SK-N-SH treated with all-trans-retinoic acid at 6 μM for 48 hours (cell line): ENCODE data around the gene LHX6.

Source experiments
- ATAC-seq: fragments of 200-7000 bp; cut with Tn5 transposase; 3 replicates; pipeline ENCODE4 v1.9.1; 2020; ENCODE audit warnings: mild to moderate bottlenecking, moderate library complexity
- ARNTL ChIP-seq: fragments of 450-650 bp; formaldehyde crosslinking; IDR thresholded peaks from 2 replicates; pipeline ENCODE4 v1.5.0; 2020; ENCODE audit warnings: low read depth, mild to moderate bottlenecking, moderate library complexity, borderline replicate concordance
- BACH2 ChIP-seq: fragments of 250-450 bp; sonication (Bioruptor Pico); IDR thresholded peaks from 2 replicates; pipeline ENCODE4 v1.9.0; 2021; ENCODE audit warnings: mild to moderate bottlenecking, borderline replicate concordance
- CSDC2 ChIP-seq: fragments of 250-450 bp; sonication (Bioruptor Pico); IDR thresholded peaks from 2 replicates; pipeline ENCODE4 v1.5.0; 2020; ENCODE audit warnings: mild to moderate bottlenecking, moderate library complexity
- ESRRG ChIP-seq: fragments of 250-450 bp; sonication (Bioruptor Pico); IDR thresholded peaks from 2 replicates; pipeline ENCODE4 v1.6.1; 2021; ENCODE audit warnings: mild to moderate bottlenecking
- GLIS3 ChIP-seq: fragments of 250-450 bp; sonication (Bioruptor Pico); IDR thresholded peaks from 2 replicates; pipeline ENCODE4 v1.5.0; 2020; ENCODE audit warnings: mild to moderate bottlenecking, moderate library complexity
- ISL1 ChIP-seq: fragments of 250-450 bp; sonication (Bioruptor Pico); IDR thresholded peaks from 2 replicates; pipeline ENCODE4 v2.1.2; 2022; ENCODE audit warnings: mild to moderate bottlenecking, moderate library complexity
- OSR1 ChIP-seq: fragments of 250-450 bp; sonication (Bioruptor Pico); IDR thresholded peaks from 2 replicates; pipeline ENCODE4 v1.8.0; 2022; ENCODE audit warnings: moderate library complexity, mild to moderate bottlenecking, inconsistent platforms
- PPARA ChIP-seq: fragments of 250-450 bp; sonication (Bioruptor Pico); IDR thresholded peaks from 2 replicates; pipeline ENCODE4 v1.5.0; 2020; ENCODE audit warnings: mild to moderate bottlenecking, borderline replicate concordance
- RARB ChIP-seq: fragments of 250-450 bp; sonication (Bioruptor Pico); IDR thresholded peaks from 2 replicates; pipeline ENCODE4 v1.8.0; 2021; ENCODE audit warnings: mild to moderate bottlenecking, moderate library complexity
- SNAI2 ChIP-seq: fragments of 250-450 bp; sonication (Bioruptor Pico); IDR thresholded peaks from 2 replicates; pipeline ENCODE4 v1.5.0; 2020; ENCODE audit warnings: mild to moderate bottlenecking, moderate library complexity
- TCF4 ChIP-seq: fragments of 250-450 bp; sonication (Bioruptor Pico); IDR thresholded peaks from 2 replicates; pipeline ENCODE4 v1.8.0; 2021; ENCODE audit warnings: mild to moderate bottlenecking, moderate library complexity, borderline replicate concordance
- TOX ChIP-seq: fragments of 250-450 bp; sonication (Bioruptor Pico); IDR thresholded peaks from 2 replicates; pipeline ENCODE4 v1.8.0; 2021; ENCODE audit warnings: mild to moderate bottlenecking, moderate library complexity, borderline replicate concordance
- ZC3H10 ChIP-seq: fragments of 250-450 bp; sonication (Bioruptor Pico); IDR thresholded peaks from 2 replicates; pipeline ENCODE4 v1.5.1; 2021; ENCODE audit warnings: mild to moderate bottlenecking, moderate library complexity
- ZFP3 ChIP-seq: fragments of 250-450 bp; sonication (Bioruptor Pico); IDR thresholded peaks from 2 replicates; pipeline ENCODE4 v1.5.0; 2020; ENCODE audit warnings: mild to moderate bottlenecking, moderate library complexity
- ZFP30 ChIP-seq: fragments of 450-650 bp; formaldehyde crosslinking; IDR thresholded peaks from 2 replicates; pipeline ENCODE4 v1.5.0; 2022; ENCODE audit warnings: mild to moderate bottlenecking, moderate library complexity
- ZNF565 ChIP-seq: fragments of 450-650 bp; formaldehyde crosslinking; conservative IDR thresholded peaks from 2 replicates; pipeline ENCODE4 v1.5.0; 2020; ENCODE audit warnings: low read depth, mild to moderate bottlenecking, moderate library complexity
- ZNF70 ChIP-seq: fragments of 450-650 bp; formaldehyde crosslinking; IDR thresholded peaks from 2 replicates; pipeline ENCODE4 v1.5.0; 2020; ENCODE audit warnings: mild to moderate bottlenecking, moderate library complexity
- ZNF8 ChIP-seq: fragments of 450-650 bp; formaldehyde crosslinking; IDR thresholded peaks from 2 replicates; pipeline ENCODE4 v1.5.0; 2020; ENCODE audit warnings: mild to moderate bottlenecking, moderate library complexity
- TF ChIP-seq, protein P1 (sequence below): fragments of 250-450 bp; sonication (Bioruptor Pico); IDR thresholded peaks from 2 replicates; pipeline ENCODE4 v1.5.1; 2020; ENCODE audit warnings: low read depth, mild to moderate bottlenecking, moderate library complexity
- TF ChIP-seq, protein P2 (sequence below): fragments of 250-450 bp; sonication (Bioruptor Pico); IDR thresholded peaks from 2 replicates; pipeline ENCODE4 v1.5.0; 2020; ENCODE audit warnings: mild to moderate bottlenecking, moderate library complexity
- TF ChIP-seq, protein P3 (sequence below): fragments of 250-450 bp; sonication (Bioruptor Pico); IDR thresholded peaks from 2 replicates; pipeline ENCODE4 v1.8.0; 2020; ENCODE audit warnings: mild to moderate bottlenecking, moderate library complexity, borderline replicate concordance
- TF ChIP-seq, protein P4 (sequence below): fragments of 250-450 bp; sonication (Bioruptor Pico); IDR thresholded peaks from 2 replicates; pipeline ENCODE4 v1.5.1; 2021; ENCODE audit warnings: mild to moderate bottlenecking, moderate library complexity

LHX6 gene

DNA sequence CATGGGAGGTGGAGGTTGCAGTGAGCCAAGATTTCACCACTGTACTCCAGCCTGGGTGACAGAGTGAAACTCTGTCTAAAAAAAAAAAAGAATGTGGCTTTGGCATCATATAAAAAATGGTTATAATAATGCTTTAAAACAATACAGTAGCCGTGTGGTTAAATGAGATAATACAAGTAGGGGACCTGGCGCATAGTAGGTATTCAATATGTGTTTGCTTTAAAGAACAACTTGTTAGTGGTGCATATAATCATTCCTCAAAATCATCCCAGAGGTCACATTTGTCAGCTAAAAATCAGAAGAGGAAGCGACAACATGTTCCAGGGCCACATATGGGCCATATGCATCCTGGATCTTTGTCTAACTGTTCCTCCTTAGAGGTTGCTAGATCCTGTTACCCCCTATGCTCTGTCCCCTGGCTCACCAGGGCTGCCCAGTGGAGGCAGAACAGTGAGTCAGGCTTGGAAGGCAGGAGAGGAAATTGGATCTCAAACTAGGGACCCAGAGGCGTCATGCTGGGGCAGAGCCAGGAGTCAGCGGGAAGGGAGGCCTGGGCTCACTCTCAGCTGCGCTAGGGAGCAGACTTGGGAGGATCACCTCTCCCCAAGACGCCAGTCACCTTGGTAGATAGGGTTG is 27.7 kb downstream of the LHX6 start:
- peak; percentile 74 for ATAC-seq
- TF ChIP-seq, protein P1, sequence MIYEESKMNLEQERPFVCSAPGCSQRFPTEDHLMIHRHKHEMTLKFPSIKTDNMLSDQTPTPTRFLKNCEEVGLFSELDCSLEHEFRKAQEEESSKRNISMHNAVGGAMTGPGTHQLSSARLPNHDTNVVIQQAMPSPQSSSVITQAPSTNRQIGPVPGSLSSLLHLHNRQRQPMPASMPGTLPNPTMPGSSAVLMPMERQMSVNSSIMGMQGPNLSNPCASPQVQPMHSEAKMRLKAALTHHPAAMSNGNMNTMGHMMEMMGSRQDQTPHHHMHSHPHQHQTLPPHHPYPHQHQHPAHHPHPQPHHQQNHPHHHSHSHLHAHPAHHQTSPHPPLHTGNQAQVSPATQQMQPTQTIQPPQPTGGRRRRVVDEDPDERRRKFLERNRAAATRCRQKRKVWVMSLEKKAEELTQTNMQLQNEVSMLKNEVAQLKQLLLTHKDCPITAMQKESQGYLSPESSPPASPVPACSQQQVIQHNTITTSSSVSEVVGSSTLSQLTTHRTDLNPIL (CRISPR knock-in tag): no peak
- TF ChIP-seq OSR1 (CRISPR knock-in tag) (no peak), BACH2 (CRISPR knock-in tag) (no peak), SNAI2 (CRISPR knock-in tag) (no peak), CSDC2 (CRISPR knock-in tag) (no peak), TCF4 (no peak), ZC3H10 (CRISPR knock-in tag) (no peak), ZFP30 (no peak), ARNTL (CRISPR knock-in tag) (no peak), GLIS3 (CRISPR knock-in tag) (no peak), ZFP3 (no peak)
- TF ChIP-seq, protein P2, sequence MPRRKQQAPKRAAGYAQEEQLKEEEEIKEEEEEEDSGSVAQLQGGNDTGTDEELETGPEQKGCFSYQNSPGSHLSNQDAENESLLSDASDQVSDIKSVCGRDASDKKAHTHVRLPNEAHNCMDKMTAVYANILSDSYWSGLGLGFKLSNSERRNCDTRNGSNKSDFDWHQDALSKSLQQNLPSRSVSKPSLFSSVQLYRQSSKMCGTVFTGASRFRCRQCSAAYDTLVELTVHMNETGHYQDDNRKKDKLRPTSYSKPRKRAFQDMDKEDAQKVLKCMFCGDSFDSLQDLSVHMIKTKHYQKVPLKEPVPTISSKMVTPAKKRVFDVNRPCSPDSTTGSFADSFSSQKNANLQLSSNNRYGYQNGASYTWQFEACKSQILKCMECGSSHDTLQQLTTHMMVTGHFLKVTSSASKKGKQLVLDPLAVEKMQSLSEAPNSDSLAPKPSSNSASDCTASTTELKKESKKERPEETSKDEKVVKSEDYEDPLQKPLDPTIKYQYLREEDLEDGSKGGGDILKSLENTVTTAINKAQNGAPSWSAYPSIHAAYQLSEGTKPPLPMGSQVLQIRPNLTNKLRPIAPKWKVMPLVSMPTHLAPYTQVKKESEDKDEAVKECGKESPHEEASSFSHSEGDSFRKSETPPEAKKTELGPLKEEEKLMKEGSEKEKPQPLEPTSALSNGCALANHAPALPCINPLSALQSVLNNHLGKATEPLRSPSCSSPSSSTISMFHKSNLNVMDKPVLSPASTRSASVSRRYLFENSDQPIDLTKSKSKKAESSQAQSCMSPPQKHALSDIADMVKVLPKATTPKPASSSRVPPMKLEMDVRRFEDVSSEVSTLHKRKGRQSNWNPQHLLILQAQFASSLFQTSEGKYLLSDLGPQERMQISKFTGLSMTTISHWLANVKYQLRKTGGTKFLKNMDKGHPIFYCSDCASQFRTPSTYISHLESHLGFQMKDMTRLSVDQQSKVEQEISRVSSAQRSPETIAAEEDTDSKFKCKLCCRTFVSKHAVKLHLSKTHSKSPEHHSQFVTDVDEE (CRISPR knock-in tag): no peak
- TF ChIP-seq, protein P3, sequence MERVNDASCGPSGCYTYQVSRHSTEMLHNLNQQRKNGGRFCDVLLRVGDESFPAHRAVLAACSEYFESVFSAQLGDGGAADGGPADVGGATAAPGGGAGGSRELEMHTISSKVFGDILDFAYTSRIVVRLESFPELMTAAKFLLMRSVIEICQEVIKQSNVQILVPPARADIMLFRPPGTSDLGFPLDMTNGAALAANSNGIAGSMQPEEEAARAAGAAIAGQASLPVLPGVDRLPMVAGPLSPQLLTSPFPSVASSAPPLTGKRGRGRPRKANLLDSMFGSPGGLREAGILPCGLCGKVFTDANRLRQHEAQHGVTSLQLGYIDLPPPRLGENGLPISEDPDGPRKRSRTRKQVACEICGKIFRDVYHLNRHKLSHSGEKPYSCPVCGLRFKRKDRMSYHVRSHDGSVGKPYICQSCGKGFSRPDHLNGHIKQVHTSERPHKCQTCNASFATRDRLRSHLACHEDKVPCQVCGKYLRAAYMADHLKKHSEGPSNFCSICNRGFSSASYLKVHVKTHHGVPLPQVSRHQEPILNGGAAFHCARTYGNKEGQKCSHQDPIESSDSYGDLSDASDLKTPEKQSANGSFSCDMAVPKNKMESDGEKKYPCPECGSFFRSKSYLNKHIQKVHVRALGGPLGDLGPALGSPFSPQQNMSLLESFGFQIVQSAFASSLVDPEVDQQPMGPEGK: no peak
- TF ChIP-seq, protein P4, sequence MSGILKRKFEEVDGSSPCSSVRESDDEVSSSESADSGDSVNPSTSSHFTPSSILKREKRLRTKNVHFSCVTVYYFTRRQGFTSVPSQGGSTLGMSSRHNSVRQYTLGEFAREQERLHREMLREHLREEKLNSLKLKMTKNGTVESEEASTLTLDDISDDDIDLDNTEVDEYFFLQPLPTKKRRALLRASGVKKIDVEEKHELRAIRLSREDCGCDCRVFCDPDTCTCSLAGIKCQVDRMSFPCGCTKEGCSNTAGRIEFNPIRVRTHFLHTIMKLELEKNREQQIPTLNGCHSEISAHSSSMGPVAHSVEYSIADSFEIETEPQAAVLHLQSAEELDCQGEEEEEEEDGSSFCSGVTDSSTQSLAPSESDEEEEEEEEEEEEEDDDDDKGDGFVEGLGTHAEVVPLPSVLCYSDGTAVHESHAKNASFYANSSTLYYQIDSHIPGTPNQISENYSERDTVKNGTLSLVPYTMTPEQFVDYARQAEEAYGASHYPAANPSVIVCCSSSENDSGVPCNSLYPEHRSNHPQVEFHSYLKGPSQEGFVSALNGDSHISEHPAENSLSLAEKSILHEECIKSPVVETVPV: no peak

DNA sequence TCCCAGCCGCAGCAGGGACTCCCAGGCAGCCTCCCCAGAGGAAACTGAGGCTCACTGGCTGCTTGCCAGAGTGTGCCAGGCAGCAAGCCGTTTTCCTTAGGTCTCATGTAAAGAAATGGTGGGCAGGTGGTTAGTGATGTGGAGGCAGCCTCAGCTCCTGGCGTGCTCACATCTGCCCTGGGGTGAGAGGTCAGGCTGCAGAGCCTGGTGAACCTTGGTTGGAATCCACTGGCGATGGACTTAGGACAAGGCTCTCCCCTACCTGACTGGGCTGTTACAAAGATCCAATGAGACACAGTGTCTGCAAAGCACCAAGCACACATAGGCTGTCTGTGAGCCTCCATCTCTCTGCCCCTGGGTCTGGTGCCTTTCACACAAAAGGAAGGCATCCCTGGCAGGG is 30.9 kb downstream of the LHX6 start:
- ATAC-seq: no peak
- TF ChIP-seq BACH2 (CRISPR knock-in tag) (no peak), ZNF8 (no peak)

DNA sequence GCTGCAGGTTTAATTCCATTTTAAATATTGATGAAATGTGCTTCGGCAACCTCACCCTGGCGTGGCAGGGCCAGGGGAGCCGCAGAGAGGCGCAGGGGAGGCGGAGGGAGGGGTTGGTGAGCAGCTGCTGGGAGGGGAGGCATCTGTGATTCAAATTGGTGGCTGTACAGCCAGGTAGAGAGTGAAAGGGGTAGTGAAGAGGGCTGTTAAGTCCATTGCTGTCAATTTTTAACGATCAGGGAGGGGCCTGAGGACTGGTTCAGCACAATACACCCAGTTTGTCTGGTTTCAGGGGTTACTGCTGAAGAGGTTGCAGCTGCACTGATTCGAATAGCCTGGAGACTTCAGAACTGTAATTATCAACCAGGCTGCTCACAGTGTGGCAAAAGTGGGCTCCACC is 31.3 kb downstream of the LHX6 start:
- TF ChIP-seq PPARA (CRISPR knock-in tag) (no peak), ESRRG (CRISPR knock-in tag) (no peak), TCF4 (no peak), RARB (CRISPR knock-in tag) (no peak), ZFP3 (no peak), ZNF70 (CRISPR knock-in tag) (no peak), GLIS3 (CRISPR knock-in tag) (no peak), ZFP30 (no peak), OSR1 (CRISPR knock-in tag) (no peak), ZNF565 (CRISPR knock-in tag) (no peak), TOX (CRISPR knock-in tag) (no peak), SNAI2 (CRISPR knock-in tag) (no peak), BACH2 (CRISPR knock-in tag) (no peak), ISL1 (CRISPR knock-in tag) (no peak)
- TF ChIP-seq, protein P1 (CRISPR knock-in tag): no peak
- TF ChIP-seq, protein P4: no peak
- TF ChIP-seq, protein P2 (CRISPR knock-in tag): no peak
- TF ChIP-seq, protein P3: no peak
- TF ChIP-seq, all 23 proteins: peak for 0
- ATAC-seq: no peak
